ENCODE results near the gene COPB2. TPM values are rescaled to one million over a fixed set of nuclear protein-coding genes. Genes with fewer than 3 reads are reported as not detected.

COPB2 gene
- total and polyA plus RNA-seq, 2 donors from 2014 or later = 47.3 to 124 TPM

- intact Hi-C loops (cut with DNase I) = no loop called here
- Histone ChIP-seq H3K36me3 (ENCODE audit: control insufficient read depth in 2 of 3, insufficient read depth in 3 of 3, low read length in 3 of 3) (peaks cover 17 to 79% (median 41%) of the 10 kb centered on the region in 3 donors), H3K9ac (ENCODE audit: low read length in 3 of 3) (no peak overlapping the region), H3K4me3 (ENCODE audit: low read length in 3 of 3) (no peak overlapping the region), H3K27ac (ENCODE audit: low read depth in 2 of 2, low read length in 2 of 2) (no peak overlapping the region), H3K9me3 (ENCODE audit: control insufficient read depth in 2 of 3, insufficient read depth in 1 of 3, low read length in 3 of 3) (no peaks in the 10 kb centered on the region), H3K27me3 (ENCODE audit: control insufficient read depth, insufficient read depth, low read length) (no peaks in the 10 kb centered on the region), H3K4me1 (ENCODE audit: control insufficient read depth in 2 of 3, insufficient read depth in 2 of 3, low read depth in 1 of 3, low read length in 3 of 3) (no peaks in the 10 kb centered on the region)
- TF ChIP-seq CTCF (IDR thresholded peaks at IDR 0.05; ENCODE audit: borderline replicate concordance, extremely low read depth, insufficient read depth) = no peak
- FAIRE-seq (no peak), DNase-seq (no peak)
Measured at GRCh38 chr3:139364549-139364948, 24.9 kb downstream of the COPB2 start.

DNA sequence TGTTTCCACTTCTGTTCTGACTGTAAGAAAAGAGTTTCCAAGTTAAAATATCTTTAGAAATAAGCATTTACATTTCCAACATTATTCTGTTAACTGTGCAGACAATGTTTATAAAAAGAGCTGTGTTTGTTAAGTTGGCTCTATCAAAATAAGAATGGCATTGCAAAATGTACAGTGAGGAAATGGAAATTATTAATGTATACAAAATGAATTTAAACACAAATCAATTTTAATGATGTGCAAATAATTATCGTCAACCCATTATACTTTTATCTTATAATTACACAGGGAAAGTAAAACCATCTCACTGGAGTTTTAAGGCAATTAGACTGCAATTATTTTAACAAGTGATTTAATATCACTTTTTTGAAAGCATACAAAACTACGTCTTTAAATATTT, 28.2 kb downstream of the COPB2 start:
- DNase-seq (no peak), FAIRE-seq (no peak)
- TF ChIP-seq CTCF (IDR thresholded peaks at IDR 0.05; ENCODE audit: borderline replicate concordance, extremely low read depth, insufficient read depth) = no peak

GRCh38 chr3:139358841-139359562, 30.4 kb downstream of the COPB2 start:
- no peak for FAIRE-seq
- Histone ChIP-seq H3K4me3 (ENCODE audit: low read length in 3 of 3) (no peak overlapping the region), H3K9ac (ENCODE audit: low read length in 3 of 3) (no peak overlapping the region), H3K27me3 (ENCODE audit: control insufficient read depth, insufficient read depth, low read length) (no peaks in the 10 kb centered on the region), H3K4me1 (ENCODE audit: control insufficient read depth in 2 of 3, insufficient read depth in 2 of 3, low read depth in 1 of 3, low read length in 3 of 3) (no peaks in the 10 kb centered on the region), H3K36me3 (ENCODE audit: control insufficient read depth in 2 of 3, insufficient read depth in 3 of 3, low read length in 3 of 3) (peaks cover 22 to 66% (median 52%) of the 10 kb centered on the region in 3 donors), H3K9me3 (ENCODE audit: control insufficient read depth in 2 of 3, insufficient read depth in 1 of 3, low read length in 3 of 3) (no peaks in the 10 kb centered on the region), H3K27ac (ENCODE audit: low read depth in 2 of 2, low read length in 2 of 2) (no peak overlapping the region)
- intact Hi-C loops (cut with DNase I) = no loop called here
- TF ChIP-seq CTCF (IDR thresholded peaks at IDR 0.05; ENCODE audit: borderline replicate concordance, extremely low read depth, insufficient read depth) = no peak
- DNase-seq = peak in 1 of 5 donors; percentile 3

More for the DNA sequence above, 28.2 kb downstream of the COPB2 start:
- intact Hi-C loops (cut with DNase I) = no loop called here
- Histone ChIP-seq H3K4me1 (ENCODE audit: control insufficient read depth in 2 of 3, insufficient read depth in 2 of 3, low read depth in 1 of 3, low read length in 3 of 3) (no peaks in the 10 kb centered on the region), H3K27ac (ENCODE audit: low read depth in 2 of 2, low read length in 2 of 2) (no peak overlapping the region), H3K27me3 (ENCODE audit: control insufficient read depth, insufficient read depth, low read length) (no peaks in the 10 kb centered on the region), H3K9me3 (ENCODE audit: control insufficient read depth in 2 of 3, insufficient read depth in 1 of 3, low read length in 3 of 3) (no peaks in the 10 kb centered on the region), H3K4me3 (ENCODE audit: low read length in 3 of 3) (no peak overlapping the region), H3K9ac (ENCODE audit: low read length in 3 of 3) (no peak overlapping the region), H3K36me3 (ENCODE audit: control insufficient read depth in 2 of 3, insufficient read depth in 3 of 3, low read length in 3 of 3) (peaks cover 13 to 68% (median 46%) of the 10 kb centered on the region in 3 donors)
